Type B pancreatic cell (in vitro differentiated cells): ENCODE results near the gene APBB2. TPM values are rescaled to one million over a fixed set of nuclear protein-coding genes. Genes with fewer than 3 reads are reported as not detected.

ENCODE experiments used
- DNase-seq: peaks from one replicate; pipeline ENCODE4 v3.0.0; 2021; ENCODE audit warnings: mixed read lengths; ENCODE audit not compliant: unreplicated experiment; ENCODE audit errors: extremely low spot score
- H3K27ac Mint-ChIP-seq: 2 replicates; pipeline ENCODE4 v1.8.0; 2021; ENCODE audit warnings: mild to moderate bottlenecking, mixed read lengths
- H3K27me3 Mint-ChIP-seq: 2 replicates; pipeline ENCODE4 v1.8.0; 2021; ENCODE audit warnings: mixed read lengths
- H3K36me3 Mint-ChIP-seq: 2 replicates; pipeline ENCODE4 v1.8.0; 2021; ENCODE audit warnings: mixed read lengths
- H3K4me1 Mint-ChIP-seq: one replicate; pipeline ENCODE4 v1.8.0; 2021; ENCODE audit warnings: mixed read lengths; ENCODE audit not compliant: unreplicated experiment
- H3K4me3 Mint-ChIP-seq: 2 replicates; pipeline ENCODE4 v1.8.0; 2021; ENCODE audit warnings: mild to moderate bottlenecking, mixed read lengths
- H3K9me3 Mint-ChIP-seq: 2 replicates; pipeline ENCODE4 v1.8.0; 2021; ENCODE audit warnings: mixed read lengths
- CTCF ChIP-seq: fragments of 200-600 bp; sonication (generic); conservative IDR thresholded peaks from 2 replicates; pipeline ENCODE4 v1.5.0; 2021; ENCODE audit warnings: antibody characterized with exemption, mild to moderate bottlenecking
- total RNA-seq: library from RNA; stranded (reverse); gene quantifications from 2 replicates; pipeline ENCODE4 v1.2.1, GENCODE V29; 2021; ENCODE audit warnings: low replicate concordance

APBB2 gene
- total RNA-seq, 1 donor from 2014 or later = 33.3 TPM

GRCh38 chr4:40837094-40837870 lies 377.1 kb downstream of the APBB2 start:
- Mint-ChIP-seq H3K36me3 (peaks cover 12% of the 10 kb centered on the region), H3K9me3 (peaks cover 5% of the 10 kb centered on the region), H3K27ac (no peak overlapping the region), H3K27me3 (no peaks in the 10 kb centered on the region), H3K4me3 (no peak overlapping the region), H3K4me1 (peaks cover 24% of the 10 kb centered on the region)
- DNase-seq = no peak
- no peak for TF ChIP-seq CTCF

DNA sequence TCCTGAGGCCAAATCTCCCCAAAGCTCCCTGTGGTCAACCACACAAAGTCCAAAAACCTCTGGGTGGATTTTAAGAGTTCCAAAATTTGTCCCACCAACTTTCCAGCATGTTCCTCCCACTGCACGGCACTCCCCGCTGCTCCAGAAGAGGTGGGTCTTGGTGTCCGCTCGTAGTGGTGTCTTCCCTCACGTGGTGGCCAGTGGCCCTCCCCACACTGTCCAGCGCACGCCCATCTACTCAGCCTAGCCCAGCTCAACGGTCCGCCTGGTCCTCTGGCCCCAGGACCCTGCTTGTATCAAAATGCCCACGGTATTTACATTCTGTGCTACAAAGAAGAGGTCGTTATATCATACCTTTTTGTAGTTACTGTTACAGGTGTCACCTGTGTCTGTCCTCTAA lies 381.1 kb downstream of the APBB2 start:
- TF ChIP-seq CTCF = no peak
- peaks cover 5% of the 10 kb centered on the region for H3K9me3 Mint-ChIP-seq
- peaks cover 16% of the 10 kb centered on the region for H3K36me3 Mint-ChIP-seq
- no peak overlapping the region for H3K27ac Mint-ChIP-seq
- no peaks in the 10 kb centered on the region for H3K27me3 Mint-ChIP-seq
- peaks cover 7% of the 10 kb centered on the region for H3K4me1 Mint-ChIP-seq
- no peak for DNase-seq
- H3K4me3 Mint-ChIP-seq = no peak overlapping the region

GRCh38 chr4:40832175-40832574 lies 382.2 kb downstream of the APBB2 start:
- Mint-ChIP-seq H3K4me1 (peaks cover 7% of the 10 kb centered on the region), H3K4me3 (no peak overlapping the region), H3K36me3 (peaks cover 17% of the 10 kb centered on the region), H3K27me3 (no peaks in the 10 kb centered on the region), H3K27ac (no peak overlapping the region), H3K9me3 (peaks cover 5% of the 10 kb centered on the region)
- no peak for DNase-seq
- TF ChIP-seq CTCF = no peak

GRCh38 chr4:40831146-40831907 lies 383.0 kb downstream of the APBB2 start:
- Mint-ChIP-seq H3K9me3 (peaks cover 5% of the 10 kb centered on the region), H3K27me3 (no peaks in the 10 kb centered on the region), H3K4me1 (peaks cover 7% of the 10 kb centered on the region), H3K27ac (no peak overlapping the region), H3K36me3 (peaks cover 21% of the 10 kb centered on the region), H3K4me3 (no peak overlapping the region)
- TF ChIP-seq CTCF = no peak
- no peak for DNase-seq

GRCh38 chr4:40829586-40829985 lies 384.8 kb downstream of the APBB2 start:
- Mint-ChIP-seq H3K4me1 (peaks cover 7% of the 10 kb centered on the region), H3K4me3 (no peak overlapping the region), H3K27ac (no peak overlapping the region), H3K9me3 (peaks cover 5% of the 10 kb centered on the region), H3K36me3 (peaks cover 21% of the 10 kb centered on the region), H3K27me3 (no peaks in the 10 kb centered on the region)
- no peak for DNase-seq
- TF ChIP-seq CTCF = no peak
